OCI-LY3 (cell line): Measurements from ENCODE around the gene BAIAP3.

ENCODE experiments used
- H2AFZ ChIP-seq: fragments of 200-600, 300-600 bp; shearing (Covaris generic); 2 replicates; pipeline ENCODE4 v1.6.0; 2014; ENCODE audit warnings: antibody characterized with exemption, low read depth, low read length
- H3K27ac ChIP-seq: fragments of 200-600, 300-600 bp; sonication (generic); 2 replicates; pipeline ENCODE4 v1.5.1; 2014; ENCODE audit warnings: mild to moderate bottlenecking, low read length, moderate library complexity, mixed read lengths
- H3K27me3 ChIP-seq: fragments of 200-600, 300-600 bp; sonication (generic); 2 replicates; pipeline ENCODE4 v1.6.1; 2014; ENCODE audit warnings: low read depth, low read length, mixed read lengths
- H3K36me3 ChIP-seq: fragments of 200-600, 300-600 bp; sonication (generic); replicated peaks from 2 replicates; pipeline ENCODE3; 2014; ENCODE audit warnings: low read depth, low read length, mixed read lengths
- H3K4me1 ChIP-seq: fragments of 300-600, 200-600 bp; sonication (generic); 2 replicates; pipeline ENCODE4 v1.6.1; 2014; ENCODE audit warnings: low read length, mixed read lengths
- H3K4me2 ChIP-seq: fragments of 200-600, 300-600 bp; sonication (generic); 2 replicates; pipeline ENCODE4 v1.6.1; 2014; ENCODE audit warnings: low read length, mixed read lengths
- H3K4me3 ChIP-seq: fragments of 300-600, 200-600 bp; sonication (generic); 2 replicates; pipeline ENCODE4 v1.5.1; 2014; ENCODE audit warnings: antibody characterized with exemption, mild to moderate bottlenecking, low read length, moderate library complexity
- H3K79me2 ChIP-seq: fragments of 300-600, 200-600 bp; shearing (Covaris generic); 2 replicates; pipeline ENCODE4 v1.6.1; 2014; ENCODE audit warnings: mild to moderate bottlenecking, low read length, mixed read lengths
- H3K9ac ChIP-seq: fragments of 300-600, 200-600 bp; shearing (Covaris generic); 2 replicates; pipeline ENCODE4 v1.6.0; 2014; ENCODE audit warnings: mild to moderate bottlenecking, low read length, moderate library complexity
- H3K9me3 ChIP-seq: fragments of 200-600, 300-600 bp; shearing (Covaris generic); 2 replicates; pipeline ENCODE4 v1.6.1; 2014; ENCODE audit warnings: low read length, mixed read lengths; ENCODE audit not compliant: insufficient read depth
- H4K20me1 ChIP-seq: fragments of 200-600, 300-600 bp; sonication (generic); 2 replicates; pipeline ENCODE4 v1.6.1; 2016; ENCODE audit warnings: low read length, mixed read lengths; ENCODE audit not compliant: insufficient read depth
- CTCF ChIP-seq: fragments of 200-600, 300-600 bp; sonication (generic); IDR thresholded peaks from 2 replicates; pipeline ENCODE4 v1.5.1; 2014; ENCODE audit warnings: antibody characterized with exemption, low read length, low read depth
- EZH2phosphoT487 ChIP-seq: fragments of 200-600 bp; shearing (Covaris generic); IDR thresholded peaks from 2 replicates; pipeline ENCODE4 v1.6.1; 2018; ENCODE audit warnings: antibody characterized with exemption, mixed run types, low read depth

BAIAP3 gene

GRCh38 chr16:1371054-1371978 lies 37.9 kb downstream of the BAIAP3 start:
- no peaks in the 10 kb centered on the region for H4K20me1 ChIP-seq
- H3K4me3 ChIP-seq, result no peak overlapping the region
- H3K79me2 ChIP-seq, result peaks cover 30% of the 10 kb centered on the region
- no peaks in the 10 kb centered on the region for H3K27me3 ChIP-seq
- H3K36me3 ChIP-seq, result peaks cover 18% of the 10 kb centered on the region
- TF ChIP-seq EZH2phosphoT487 (no peak), CTCF (no peak)
- no peak overlapping the region for H3K9ac ChIP-seq
- H3K27ac ChIP-seq, result no peak overlapping the region
- no peaks in the 10 kb centered on the region for H3K9me3 ChIP-seq
- H3K4me1 ChIP-seq, result no peaks in the 10 kb centered on the region
- no peak overlapping the region for H2AFZ ChIP-seq
- no peak overlapping the region for H3K4me2 ChIP-seq

GRCh38 chr16:1372292-1372950 lies 39.0 kb downstream of the BAIAP3 start:
- H3K36me3 ChIP-seq, result peaks cover 18% of the 10 kb centered on the region
- no peaks in the 10 kb centered on the region for H3K27me3 ChIP-seq
- H3K4me1 ChIP-seq, result no peaks in the 10 kb centered on the region
- no peak for TF ChIP-seq EZH2phosphoT487
- TF ChIP-seq CTCF, result no peak
- no peaks in the 10 kb centered on the region for H3K9me3 ChIP-seq
- H3K4me3 ChIP-seq, result no peak overlapping the region
- no peak overlapping the region for H3K4me2 ChIP-seq
- peaks cover 1% of the 10 kb centered on the region; the same call in 1 of the 2 replicates for H4K20me1 ChIP-seq
- peaks cover 41% of the 10 kb centered on the region for H3K79me2 ChIP-seq
- H3K27ac ChIP-seq, result no peak overlapping the region
- H3K9ac ChIP-seq, result no peak overlapping the region
- H2AFZ ChIP-seq, result no peak overlapping the region

GRCh38 chr16:1374418-1375297 lies 41.2 kb downstream of the BAIAP3 start:
- no peak overlapping the region for H3K9ac ChIP-seq
- no peak overlapping the region for H2AFZ ChIP-seq
- peaks cover 61% of the 10 kb centered on the region for H3K79me2 ChIP-seq
- TF ChIP-seq EZH2phosphoT487 (no peak), CTCF (no peak)
- no peaks in the 10 kb centered on the region for H3K9me3 ChIP-seq
- no peak overlapping the region for H3K4me2 ChIP-seq
- H3K27me3 ChIP-seq, result no peaks in the 10 kb centered on the region
- no peak overlapping the region for H3K4me3 ChIP-seq
- peaks cover 12% of the 10 kb centered on the region for H3K4me1 ChIP-seq
- no peak overlapping the region for H3K27ac ChIP-seq
- H3K36me3 ChIP-seq, result peaks cover 22% of the 10 kb centered on the region
- H4K20me1 ChIP-seq, result peaks cover 15% of the 10 kb centered on the region
